OCI-LY1 (cell line): ENCODE measurements around the gene KCTD13.

Experiments
- CTCF ChIP-seq: fragments of 200-600 bp; sonication (generic), shearing (Covaris generic); IDR thresholded peaks from 2 replicates; pipeline ENCODE4 v1.5.1; 2017; ENCODE audit warnings: mild to moderate bottlenecking, antibody characterized with exemption, low read length, moderate library complexity, mixed read lengths
- EZH2 ChIP-seq: fragments of 200-600 bp; sonication (generic), shearing (Covaris generic); IDR thresholded peaks from 2 replicates; pipeline ENCODE4 v1.8.0; 2017; ENCODE audit warnings: borderline replicate concordance, mixed run types, mild to moderate bottlenecking, antibody characterized with exemption, low read length, moderate library complexity, mixed read lengths

DNA sequence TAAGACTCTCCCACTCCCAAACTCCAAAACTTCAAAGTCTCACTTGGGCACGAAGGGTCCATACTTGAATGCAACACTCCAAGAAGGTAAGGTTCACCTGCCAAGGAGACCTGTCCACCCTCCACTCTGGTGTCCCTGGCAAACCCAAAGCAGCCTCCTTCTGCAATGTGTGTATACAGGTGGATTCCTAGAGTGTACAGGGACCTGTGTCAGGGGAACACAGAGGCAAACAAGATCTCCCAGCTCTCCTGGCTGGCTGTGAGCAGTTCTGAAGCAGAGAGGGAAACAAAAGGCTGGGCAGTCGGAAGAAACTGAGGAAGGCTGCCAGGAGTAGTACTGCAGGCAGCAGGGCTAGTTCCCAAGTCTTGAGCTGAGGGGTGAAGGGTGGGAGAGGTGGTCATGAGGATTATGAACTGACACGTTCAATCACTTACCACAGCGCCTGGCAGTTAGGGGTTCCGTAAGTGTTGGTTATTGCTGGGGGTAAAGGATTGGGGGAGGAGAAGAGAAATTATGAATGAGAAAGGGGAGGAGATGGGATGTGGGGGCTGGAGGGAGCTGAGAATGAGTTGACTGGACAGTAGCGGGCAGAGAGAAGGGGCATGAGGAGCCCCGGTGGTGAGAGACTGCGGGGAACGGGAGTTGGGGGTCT is 795 bp downstream of the KCTD13 start:
- no peak for TF ChIP-seq CTCF
- TF ChIP-seq EZH2, result no peak
